HPDE6-E6E7 (cell line): ENCODE data around the gene ACSM5.
"Not testable (repeated sequence)": the region's sequence is repeated elsewhere in the genome, so short reads cannot be mapped to it uniquely, and the experiment has no call there.

Experiments used
- DNase-seq: peaks from one replicate; pipeline ENCODE4 v3.0.0; 2011; ENCODE audit warnings: missing footprints; ENCODE audit errors: extremely low spot score

Gene ACSM5

DNA sequence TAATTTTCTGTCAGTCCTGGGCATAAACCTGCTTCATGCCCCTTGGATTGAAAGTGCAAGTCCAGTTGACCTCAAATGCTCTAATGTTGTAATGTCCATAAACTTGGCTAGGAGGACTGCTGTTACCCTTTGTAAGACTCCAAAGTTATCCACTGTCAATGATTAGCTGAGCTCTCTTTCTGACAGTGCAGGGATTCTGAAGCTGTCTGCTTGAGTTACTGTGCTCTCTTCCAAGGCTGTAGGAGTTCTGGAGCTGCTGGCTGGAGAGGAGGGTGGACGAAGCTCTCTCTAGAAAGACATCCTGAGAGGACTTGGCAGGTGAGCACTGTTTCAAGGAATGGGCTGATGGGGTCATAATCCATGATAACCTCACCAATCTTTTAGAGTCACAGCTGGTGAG, 42.0 kb downstream of the ACSM5 start, which contains the start of gene ACSM2A:
ACSM2A (plus strand) TSS at position 158 of the 400 bp plus-strand sequence. CDS start 8,594 bp downstream, outside the sequence.
- DNase-seq = not testable (repeated sequence)

DNA sequence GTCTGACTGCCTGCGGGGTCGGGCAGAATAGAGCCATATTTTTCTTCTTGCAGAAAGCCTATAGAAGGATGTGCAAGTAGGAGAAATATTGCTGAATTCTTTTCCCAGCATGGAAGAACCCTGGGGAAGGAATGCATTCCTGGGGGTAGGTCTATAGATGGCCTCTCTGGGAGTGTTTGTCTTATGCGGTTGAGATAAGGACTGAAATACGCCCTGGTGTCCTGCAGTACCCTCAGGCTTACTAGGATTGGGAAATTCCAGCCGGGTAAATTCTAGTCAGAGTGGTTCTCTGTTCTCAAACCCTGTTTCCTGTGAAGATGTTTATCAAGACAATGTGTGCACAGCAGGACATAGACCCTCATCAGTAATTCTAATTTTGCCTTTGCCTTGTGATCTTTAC, 44.3 kb downstream of the ACSM5 start:
- DNase-seq = not testable (repeated sequence)

DNA sequence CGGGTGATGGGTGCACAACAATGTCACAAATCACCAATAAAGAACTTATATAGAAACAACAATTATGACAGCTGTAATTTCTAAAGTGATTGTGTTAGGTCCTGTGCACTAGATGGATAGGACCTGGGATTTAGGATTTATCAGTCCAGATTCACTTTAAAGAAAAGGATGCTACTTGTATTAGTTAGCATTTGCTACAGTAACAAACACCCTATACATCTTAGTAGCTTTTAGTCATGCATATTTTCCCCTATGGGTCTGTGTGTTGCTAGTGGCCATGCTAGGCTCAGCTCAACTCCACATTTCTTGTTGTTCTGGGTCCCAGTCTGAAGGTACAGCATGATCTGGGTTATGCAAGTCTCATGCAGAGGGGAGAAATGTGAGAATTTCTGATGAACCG, 49.9 kb downstream of the ACSM5 start:
- not testable (repeated sequence) for DNase-seq

DNA sequence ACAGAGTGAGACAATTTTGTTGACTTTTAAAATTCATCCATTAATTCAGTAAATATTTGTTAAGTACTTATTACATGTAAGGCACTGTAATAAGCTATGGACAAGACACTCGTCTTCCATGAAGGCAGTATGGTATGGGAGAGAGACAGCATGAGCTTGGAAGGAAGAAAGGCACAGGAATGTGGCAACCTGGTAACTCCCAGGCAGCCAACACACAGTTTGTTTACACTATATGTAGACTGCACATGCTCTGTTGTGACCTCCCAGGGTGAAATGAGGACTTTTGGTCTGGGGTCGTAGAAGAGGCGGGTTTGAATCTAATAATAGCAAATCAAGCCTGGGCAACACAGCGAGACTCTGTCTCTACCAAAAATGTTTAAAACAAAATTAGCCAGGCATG, 51.0 kb downstream of the ACSM5 start:
- not testable (repeated sequence) for DNase-seq

DNA sequence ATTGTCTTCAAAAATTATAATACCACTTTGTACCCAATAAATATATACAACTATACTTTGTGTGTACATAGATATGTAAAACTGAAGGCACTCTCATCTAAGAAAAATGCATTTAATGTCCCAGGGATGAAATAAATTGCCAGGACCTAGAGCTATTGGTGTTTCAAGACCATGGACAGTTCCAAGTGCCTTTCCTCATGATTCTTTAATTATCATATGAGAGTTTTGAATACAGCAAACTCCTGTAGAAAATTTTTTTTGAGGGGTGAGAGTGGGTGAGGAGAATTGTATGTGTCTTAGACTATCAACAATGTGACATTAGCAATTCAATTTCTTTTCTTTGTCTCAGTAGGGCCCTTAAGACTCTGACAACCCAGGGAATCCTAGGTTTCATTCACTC, 59.6 kb downstream of the ACSM5 start:
- not testable (repeated sequence) for DNase-seq

DNA sequence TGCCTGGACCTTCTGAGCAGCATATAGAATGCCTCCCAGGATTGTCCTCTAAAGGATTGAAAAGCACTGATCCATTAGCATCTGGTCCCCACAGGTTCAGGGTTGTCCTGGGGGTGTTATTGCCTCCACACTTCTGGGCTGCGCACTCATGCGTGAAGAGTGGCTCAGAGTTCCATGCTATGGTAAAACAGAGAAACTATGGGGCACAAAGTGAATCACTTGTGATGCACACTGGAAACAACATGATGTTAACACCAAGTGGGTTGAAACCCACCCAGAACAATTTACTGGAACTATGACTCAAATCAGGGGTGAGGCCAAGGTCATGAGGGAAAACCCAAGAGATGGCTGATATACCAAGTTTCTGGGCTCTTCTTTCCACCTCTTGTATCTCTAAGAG, 60.6 kb downstream of the ACSM5 start:
- DNase-seq = not testable (repeated sequence)

DNA sequence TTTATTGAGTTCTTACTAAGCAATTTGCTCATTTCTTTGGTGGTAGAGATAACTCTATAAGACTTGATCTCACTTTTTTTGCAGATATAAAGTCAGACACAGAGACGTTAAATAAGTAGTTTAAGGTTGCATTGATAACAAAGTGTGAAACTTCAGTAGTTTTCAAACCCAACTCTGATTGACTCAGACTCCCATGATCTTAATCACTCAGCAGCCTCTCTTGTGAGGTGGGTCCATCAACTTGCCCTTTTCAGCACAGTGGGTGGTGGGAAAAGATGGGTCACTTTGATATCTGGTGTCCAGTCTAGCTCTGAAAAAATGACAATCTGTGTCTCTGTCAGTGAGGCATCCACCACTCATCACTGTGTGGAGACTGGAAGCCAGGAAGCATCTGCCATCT, 61.4 kb downstream of the ACSM5 start:
- DNase-seq = not testable (repeated sequence)

DNA sequence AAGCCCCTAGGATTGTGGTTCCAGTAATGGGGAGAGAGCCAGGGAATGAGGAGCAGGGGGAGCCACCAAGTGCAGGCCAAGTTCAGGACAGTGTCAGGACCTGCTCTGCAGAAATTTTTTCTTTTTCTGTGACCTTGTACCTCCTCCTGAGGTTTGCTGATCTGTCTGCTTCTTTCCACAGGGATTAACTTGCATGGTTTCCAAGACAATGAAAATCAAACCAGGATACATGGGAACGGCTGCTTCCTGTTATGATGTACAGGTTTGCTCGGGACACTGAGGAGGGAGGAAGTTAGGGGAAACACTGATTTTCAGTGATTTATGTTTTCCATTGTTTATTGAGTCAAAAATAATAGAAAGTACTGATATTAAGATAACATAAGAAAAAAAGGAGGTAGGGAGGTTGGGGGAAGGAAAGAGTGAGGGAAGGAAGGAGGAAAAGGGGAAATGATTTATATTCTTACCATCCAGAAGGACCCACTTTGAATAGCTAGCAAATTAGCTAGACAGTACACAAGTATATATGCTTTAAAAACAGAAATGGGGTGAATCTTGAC, 67.9 kb downstream of the ACSM5 start:
- DNase-seq = not testable (repeated sequence)

DNA sequence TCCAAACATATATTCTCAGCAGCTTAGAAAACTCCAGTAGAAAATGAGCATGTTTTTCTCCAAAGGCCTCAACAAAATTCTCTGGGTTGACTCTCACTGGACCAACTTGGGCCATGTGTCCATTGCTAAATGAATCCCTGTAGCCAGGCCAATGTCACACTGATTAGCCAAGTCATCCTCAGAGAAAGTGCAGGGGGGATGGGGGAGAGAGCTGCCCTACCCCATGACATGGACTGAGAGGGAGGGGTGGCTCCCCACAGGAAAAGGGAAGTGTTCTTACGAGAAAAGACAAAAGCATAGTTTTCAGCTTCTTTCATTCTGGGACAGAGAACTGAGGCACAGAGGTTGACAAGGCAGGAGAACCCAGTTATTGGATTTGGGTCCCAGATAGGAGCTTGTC, 74.7 kb downstream of the ACSM5 start:
- DNase-seq = not testable (repeated sequence)

DNA sequence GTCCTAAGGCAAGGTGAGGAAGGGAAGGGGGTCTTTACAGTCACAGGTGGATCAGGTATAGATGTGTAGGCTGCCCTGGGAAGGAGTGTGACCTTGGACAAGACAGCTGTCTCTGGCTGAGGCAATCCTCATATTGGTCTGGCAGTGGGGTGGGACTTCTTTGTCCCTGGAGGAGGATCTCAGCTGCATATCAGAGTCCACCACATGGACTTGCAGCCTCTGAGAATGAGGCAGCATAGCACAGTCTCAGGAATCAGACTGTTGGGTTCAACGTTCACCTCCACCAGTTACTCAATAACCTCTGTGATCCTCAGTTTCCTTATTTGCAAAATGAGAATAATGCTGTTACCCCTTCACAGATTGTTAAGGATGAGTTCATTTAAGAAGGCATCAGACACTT, 75.4 kb downstream of the ACSM5 start:
- DNase-seq = no peak

DNA sequence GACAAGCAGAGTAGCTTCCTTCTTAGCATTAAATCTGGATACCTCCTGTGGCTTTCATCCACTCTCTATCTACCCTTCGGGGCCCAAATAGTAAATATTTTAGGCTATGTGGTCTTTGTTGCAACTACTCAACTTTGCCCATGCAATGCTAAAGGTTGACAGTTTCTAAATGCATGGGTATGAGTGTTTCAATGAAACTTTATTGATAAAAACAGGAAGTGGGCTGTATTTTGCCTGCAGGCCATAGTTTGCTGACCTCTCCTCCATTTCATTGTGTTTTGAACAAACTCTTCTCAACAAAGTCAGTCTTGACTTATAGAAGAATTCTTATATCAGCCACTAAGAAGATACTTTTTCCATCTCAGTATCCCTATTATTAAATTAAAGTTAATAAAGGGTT, 76.1 kb downstream of the ACSM5 start:
- no peak for DNase-seq
